ENCODE data around the gene R3HDM1. TPM values are rescaled to one million over a fixed set of nuclear protein-coding genes. Genes with fewer than 3 reads are reported as not detected.
"Not testable (repeated sequence)": the region's sequence is repeated elsewhere in the genome, so short reads cannot be mapped to it uniquely, and the experiment has no call there.

R3HDM1 gene
- total RNA-seq, 4 donors from 2014 or later: 13.4 to 23.8 (median 20.1) TPM

DNA sequence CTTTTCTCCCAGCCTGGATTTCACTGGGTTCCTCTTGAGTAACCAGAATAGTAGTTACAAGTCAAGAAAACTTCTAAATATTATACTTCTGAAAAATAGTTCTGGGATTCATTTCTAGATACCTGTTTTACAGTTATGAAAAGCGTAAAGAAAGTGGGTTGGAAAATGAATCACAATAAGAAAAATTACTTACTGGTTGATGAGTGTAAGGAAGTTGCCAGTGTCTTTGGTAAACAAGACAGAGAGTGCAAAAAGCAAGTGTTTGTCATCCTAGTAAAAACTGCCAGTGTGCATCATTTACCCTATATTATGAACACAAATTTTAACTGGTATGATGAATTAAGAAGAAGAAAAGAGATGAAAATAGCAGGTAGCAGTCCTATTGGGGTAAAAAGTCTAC is 88.9 kb downstream of the R3HDM1 start:
- Histone ChIP-seq H3K27me3 (no peaks in the 10 kb centered on the region), H3K27ac (no peak overlapping the region), H3K9me3 (no peaks in the 10 kb centered on the region), H3K36me3 (peaks cover 0 to 9% (median 0%) of the 10 kb centered on the region in 3 donors), H3K4me1 (no peaks in the 10 kb centered on the region), H3K4me3 (no peak overlapping the region)
- DNase-seq: no peak
- TF ChIP-seq, protein P1, sequence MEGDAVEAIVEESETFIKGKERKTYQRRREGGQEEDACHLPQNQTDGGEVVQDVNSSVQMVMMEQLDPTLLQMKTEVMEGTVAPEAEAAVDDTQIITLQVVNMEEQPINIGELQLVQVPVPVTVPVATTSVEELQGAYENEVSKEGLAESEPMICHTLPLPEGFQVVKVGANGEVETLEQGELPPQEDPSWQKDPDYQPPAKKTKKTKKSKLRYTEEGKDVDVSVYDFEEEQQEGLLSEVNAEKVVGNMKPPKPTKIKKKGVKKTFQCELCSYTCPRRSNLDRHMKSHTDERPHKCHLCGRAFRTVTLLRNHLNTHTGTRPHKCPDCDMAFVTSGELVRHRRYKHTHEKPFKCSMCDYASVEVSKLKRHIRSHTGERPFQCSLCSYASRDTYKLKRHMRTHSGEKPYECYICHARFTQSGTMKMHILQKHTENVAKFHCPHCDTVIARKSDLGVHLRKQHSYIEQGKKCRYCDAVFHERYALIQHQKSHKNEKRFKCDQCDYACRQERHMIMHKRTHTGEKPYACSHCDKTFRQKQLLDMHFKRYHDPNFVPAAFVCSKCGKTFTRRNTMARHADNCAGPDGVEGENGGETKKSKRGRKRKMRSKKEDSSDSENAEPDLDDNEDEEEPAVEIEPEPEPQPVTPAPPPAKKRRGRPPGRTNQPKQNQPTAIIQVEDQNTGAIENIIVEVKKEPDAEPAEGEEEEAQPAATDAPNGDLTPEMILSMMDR (IDR thresholded peaks at IDR 0.05): no peak
- no peak for TF ChIP-seq POLR2A (IDR thresholded peaks at IDR 0.05)
- intact Hi-C loops (cut with DNase I): no loop called here
- WGBS, 2 donors: 76 to 95% methylated on average over 1 of the region's 1 CpG

DNA sequence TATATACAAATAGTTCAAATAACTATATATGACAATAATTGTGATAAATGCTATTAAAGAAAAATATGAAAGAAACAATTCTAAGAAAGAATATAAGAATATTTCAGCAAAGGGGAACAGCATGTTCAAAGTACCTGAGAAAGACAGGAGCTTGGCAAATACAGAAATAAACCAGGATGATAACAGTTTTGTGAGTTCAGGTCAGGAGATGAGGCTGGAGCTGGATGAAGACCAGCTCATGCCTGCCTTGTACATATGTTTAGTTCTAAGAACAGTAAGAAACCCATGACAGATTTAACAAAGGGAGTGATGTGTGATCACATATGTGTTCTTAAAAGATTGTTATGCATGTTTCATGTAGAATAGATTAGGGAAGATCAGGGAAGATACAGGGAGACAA is 98.2 kb downstream of the R3HDM1 start:
- no peaks in the 10 kb centered on the region for H3K27me3 ChIP-seq
- TF ChIP-seq POLR2A (IDR thresholded peaks at IDR 0.05): no peak
- TF ChIP-seq, protein P1 (IDR thresholded peaks at IDR 0.05): no peak
- DNase-seq: no peak
- H3K9me3 ChIP-seq: no peaks in the 10 kb centered on the region
- H3K27ac ChIP-seq: no peak overlapping the region
- H3K4me1 ChIP-seq: no peaks in the 10 kb centered on the region
- intact Hi-C loops (cut with DNase I): no loop called here
- peaks cover 0 to 7% (median 0%) of the 10 kb centered on the region in 3 donors for H3K36me3 ChIP-seq
- no peak overlapping the region for H3K4me3 ChIP-seq

DNA sequence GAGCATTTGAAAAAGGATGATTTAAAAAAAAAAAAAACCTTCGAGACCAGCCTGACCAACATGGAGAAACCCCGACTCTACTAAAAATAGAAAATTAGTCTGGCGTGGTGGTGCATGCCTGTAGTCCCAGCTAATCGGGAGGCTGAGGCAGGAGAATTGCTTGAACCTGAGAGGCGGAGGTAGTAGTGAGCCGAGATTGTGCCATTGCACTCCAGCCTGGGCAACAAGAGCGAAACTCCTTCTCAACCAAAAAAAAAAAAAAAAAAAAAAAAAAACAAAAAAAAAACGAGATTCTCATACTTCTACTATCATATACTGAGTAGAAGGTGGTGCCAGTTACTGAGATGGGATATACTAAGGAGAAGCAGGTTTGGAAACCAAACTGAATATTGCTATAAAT is 98.8 kb downstream of the R3HDM1 start:
- H3K4me1 ChIP-seq; DNase-seq; H3K27me3 ChIP-seq; H3K4me3 ChIP-seq; H3K36me3 ChIP-seq; H3K27ac ChIP-seq; intact Hi-C loops (cut with DNase I); H3K9me3 ChIP-seq: not testable (repeated sequence)
- 94 to 95% methylated on average over 8 of the region's 8 CpGs for WGBS, 2 donors

DNA sequence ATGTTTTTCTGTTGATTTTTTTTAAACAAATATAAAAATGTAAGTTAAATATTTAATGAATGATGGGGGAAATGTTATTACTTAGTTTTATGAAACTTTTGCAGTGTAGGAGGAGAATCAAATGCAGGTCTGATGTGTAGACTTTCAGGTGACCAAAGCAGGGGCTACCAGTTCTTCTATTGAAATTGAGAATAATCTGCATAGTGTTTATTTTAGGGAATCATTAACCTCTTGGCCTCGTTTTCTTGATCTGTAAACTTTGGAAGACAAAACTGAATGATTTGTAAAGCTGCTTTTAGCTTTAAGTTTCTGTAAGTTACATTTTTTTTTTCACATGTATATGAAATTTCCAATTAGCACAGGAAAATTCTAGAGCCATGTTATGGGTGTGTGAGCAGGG is 99.2 kb downstream of the R3HDM1 start:
- Histone ChIP-seq H3K27ac (no peak overlapping the region), H3K9me3 (no peaks in the 10 kb centered on the region), H3K4me3 (no peak overlapping the region), H3K27me3 (no peaks in the 10 kb centered on the region), H3K36me3 (peaks cover 0 to 11% (median 0%) of the 10 kb centered on the region in 3 donors), H3K4me1 (no peaks in the 10 kb centered on the region)
- DNase-seq: no peak
- intact Hi-C loops (cut with DNase I): no loop called here
- WGBS, 2 donors: 67 to 85% methylated on average over 1 of the region's 1 CpG
- no peak for TF ChIP-seq POLR2A (IDR thresholded peaks at IDR 0.05)
- TF ChIP-seq, protein P1 (IDR thresholded peaks at IDR 0.05): no peak

DNA sequence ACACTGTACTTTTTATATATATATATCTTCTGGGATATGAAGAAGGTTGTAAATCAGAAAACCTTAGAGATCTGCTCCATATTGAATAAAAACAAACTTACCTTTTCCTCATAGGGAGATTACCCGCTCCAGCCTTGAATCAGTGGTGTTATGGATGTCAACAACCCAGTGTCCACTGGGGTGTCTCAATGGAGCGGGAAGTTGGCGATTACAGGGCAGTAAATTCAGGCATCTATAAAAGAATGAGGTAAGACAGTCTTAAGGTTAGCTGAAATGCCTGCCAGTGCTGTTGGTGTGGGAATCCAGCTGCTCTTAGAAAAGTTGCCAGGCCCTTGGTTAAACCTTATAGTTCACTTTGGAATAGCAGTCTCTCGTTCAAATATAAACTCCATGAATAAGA is 102.3 kb downstream of the R3HDM1 start:
- Histone ChIP-seq H3K4me1 (no peaks in the 10 kb centered on the region), H3K36me3 (peaks cover 0 to 36% (median 0%) of the 10 kb centered on the region in 3 donors), H3K4me3 (no peak overlapping the region), H3K27me3 (no peaks in the 10 kb centered on the region), H3K9me3 (no peaks in the 10 kb centered on the region), H3K27ac (no peak overlapping the region)
- DNase-seq: no peak
- intact Hi-C loops (cut with DNase I): no loop called here
- TF ChIP-seq POLR2A (IDR thresholded peaks at IDR 0.05): no peak
- TF ChIP-seq, protein P1 (IDR thresholded peaks at IDR 0.05): no peak
- 91 to 97% methylated on average over 4 of the region's 4 CpGs for WGBS, 2 donors

DNA sequence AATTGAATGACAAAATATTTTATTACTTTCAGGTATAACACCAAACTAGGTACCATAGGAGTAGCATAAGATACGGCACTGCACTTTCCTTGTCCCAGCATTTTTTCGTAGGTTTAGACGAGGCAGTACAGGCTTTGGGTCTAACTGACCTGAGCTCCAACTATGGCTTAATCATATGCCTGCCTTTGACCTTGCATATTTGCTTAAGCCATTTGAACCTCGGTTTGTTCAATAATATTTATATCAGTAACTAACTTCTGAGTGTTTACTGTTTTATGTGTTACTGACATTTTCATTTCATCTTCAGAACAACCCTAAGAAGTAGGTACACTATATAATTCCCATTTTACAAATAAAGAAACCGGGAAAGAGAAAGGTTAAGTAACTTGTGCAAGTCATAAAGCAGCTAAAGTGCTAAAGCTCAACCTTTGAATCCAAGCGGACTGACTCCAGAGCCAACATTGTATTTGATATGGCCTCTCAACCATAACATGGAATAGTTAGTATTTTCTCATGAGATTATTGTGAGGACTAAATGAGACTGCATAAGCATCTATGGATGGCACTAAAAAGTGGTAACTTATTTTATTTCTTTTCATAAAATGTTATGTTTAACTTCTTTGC is 104.0 kb downstream of the R3HDM1 start:
- WGBS, 2 donors: 78 to 81% methylated on average over 6 of the region's 6 CpGs
- no peak for DNase-seq
- Histone ChIP-seq H3K36me3 (peaks cover 0 to 54% (median 0%) of the 10 kb centered on the region in 3 donors), H3K9me3 (no peaks in the 10 kb centered on the region), H3K4me1 (no peaks in the 10 kb centered on the region), H3K27me3 (no peaks in the 10 kb centered on the region), H3K4me3 (no peak overlapping the region), H3K27ac (no peak overlapping the region)
- TF ChIP-seq, protein P1 (IDR thresholded peaks at IDR 0.05): no peak
- TF ChIP-seq POLR2A (IDR thresholded peaks at IDR 0.05): no peak
- intact Hi-C loops (cut with DNase I): no loop called here

All from esophagus squamous epithelium (tissue), 5 donors.